SK-N-SH (cell line): ENCODE data around the gene MTFMT. TPM values are rescaled to one million over a fixed set of nuclear protein-coding genes. Genes with fewer than 3 reads are reported as not detected.

ENCODE experiments used
- CTCF ChIA-PET: fragments of 300-600, 350-600 bp; formaldehyde crosslinking; extraction: SDS; loops from one replicate; lab custom pipeline; 2021; lab: Yijun Ruan, JAX
- POLR2A ChIA-PET: fragments of 350-600 bp; sonication (Branson Sonifier 250); formaldehyde crosslinking; extraction: SDS; loops from one replicate; lab custom pipeline; 2020; ENCODE audit warnings: antibody characterized with exemption, inconsistent platforms; lab: Yijun Ruan, JAX
- DNase-seq: peaks from one replicate; pipeline ENCODE4 v3.0.0; 2012
- H2AFZ ChIP-seq: fragments of 200-600 bp; sonication (generic); 2 replicates; pipeline ENCODE4 v1.8.1; 2016; ENCODE audit warnings: antibody characterized with exemption, mild to moderate bottlenecking, low read depth
- H3F3A ChIP-seq: fragments of 200-600 bp; sonication (generic); replicated peaks from 2 replicates; pipeline ENCODE3; 2016; ENCODE audit warnings: antibody characterized with exemption, mild to moderate bottlenecking; ENCODE audit not compliant: insufficient read depth
- H3K27ac ChIP-seq, 2 experiments: fragments of 200-500 bp in 1 of 2; fragments of 200-600 bp in 1 of 2; sonication (Bioruptor generic) in 1 of 2; sonication (generic), shearing (Covaris generic) in 1 of 2; 2 replicates each; pipeline versions ENCODE4 v1.5.1 to v1.6.1; 2014 to 2016; ENCODE audit warnings: low read depth in 2 of 2, inconsistent platforms in 1 of 2, low read length in 1 of 2, mild to moderate bottlenecking in 1 of 2, mixed read lengths in 1 of 2
- H3K27me3 ChIP-seq: fragments of 200-600 bp; sonication (generic), shearing (Covaris generic); 2 replicates; pipeline ENCODE4 v1.6.1; 2016; ENCODE audit warnings: mixed run types; ENCODE audit not compliant: insufficient read depth
- H3K36me3 ChIP-seq, 2 experiments: fragments of 200-500 bp in 1 of 2; fragments of 200-600 bp in 1 of 2; sonication (Bioruptor generic) in 1 of 2; sonication (generic) in 1 of 2; replicated peaks in 1 of 2; 2 replicates each; pipeline versions ENCODE3 to v1.5.1; 2014 to 2016; ENCODE audit warnings: low read length in 1 of 2, mild to moderate bottlenecking in 1 of 2; ENCODE audit not compliant: insufficient read depth in 2 of 2, control insufficient read depth in 1 of 2
- H3K4me1 ChIP-seq, 2 experiments: fragments of 200-500 bp in 1 of 2; fragments of 200-600 bp in 1 of 2; sonication (Bioruptor generic) in 1 of 2; sonication (generic), shearing (Covaris generic) in 1 of 2; 2 replicates each; pipeline versions ENCODE4 v1.5.1 to v1.6.1; 2014 to 2016; ENCODE audit warnings: low read depth in 1 of 2, low read length in 1 of 2, mixed run types in 1 of 2; ENCODE audit not compliant: insufficient read depth in 2 of 2, control insufficient read depth in 1 of 2
- H3K4me2 ChIP-seq: fragments of 200-600 bp; sonication (generic), shearing (Covaris generic); 2 replicates; pipeline ENCODE4 v1.6.1; 2017; ENCODE audit warnings: mixed run types
- H3K4me3 ChIP-seq, 2 experiments: fragments of 200-500 bp in 1 of 2; fragments of 200-600 bp in 1 of 2; sonication (Bioruptor generic) in 1 of 2; sonication (generic), shearing (Covaris generic) in 1 of 2; 2 replicates each; pipeline versions ENCODE4 v1.5.1 to v1.8.1; 2014 to 2016; ENCODE audit warnings: low read depth in 2 of 2, inconsistent platforms in 1 of 2, low read length in 1 of 2, mild to moderate bottlenecking in 1 of 2, mixed read lengths in 1 of 2, moderate library complexity in 1 of 2
- H3K79me2 ChIP-seq: fragments of 200-600 bp; sonication (generic); 2 replicates; pipeline ENCODE4 v1.8.1; 2017; ENCODE audit warnings: mild to moderate bottlenecking; ENCODE audit not compliant: insufficient read depth
- H3K9ac ChIP-seq: fragments of 200-600 bp; sonication (generic); 2 replicates; pipeline ENCODE4 v1.6.1; 2017; ENCODE audit warnings: mixed run types
- H3K9me2 ChIP-seq: fragments of 200-600 bp; sonication (generic); 2 replicates; pipeline ENCODE4 v1.6.1; 2017; ENCODE audit warnings: mixed run types
- H3K9me3 ChIP-seq: fragments of 200-600 bp; sonication (generic); 2 replicates; pipeline ENCODE4 v1.6.1; 2017; ENCODE audit warnings: mixed run types, mild to moderate bottlenecking, moderate library complexity
- H4K20me1 ChIP-seq: fragments of 200-600 bp; sonication (generic); 2 replicates; pipeline ENCODE4 v1.6.1; 2017; ENCODE audit warnings: mild to moderate bottlenecking, mixed run types; ENCODE audit not compliant: insufficient read depth
- EP300 ChIP-seq, 2 experiments: IDR thresholded peaks; 2 replicates each; pipeline versions ENCODE4 v1.4.0 to v1.6.1; 2012; ENCODE audit warnings: borderline replicate concordance in 1 of 2, low read depth in 1 of 2, low read length in 1 of 2
- EZH2phosphoT487 ChIP-seq: fragments of 200-600 bp; sonication (generic); IDR thresholded peaks from 2 replicates; pipeline ENCODE4 v1.6.1; 2017; ENCODE audit warnings: low read depth, mixed run types, mild to moderate bottlenecking, antibody characterized with exemption, moderate library complexity, borderline replicate concordance
- FOSL2 ChIP-seq: IDR thresholded peaks from 2 replicates; pipeline ENCODE4 v1.4.0; 2012; ENCODE audit warnings: low read depth, mild to moderate bottlenecking, moderate library complexity, borderline replicate concordance
- FOXJ3 ChIP-seq: sonication (generic); formaldehyde crosslinking; IDR thresholded peaks from 2 replicates; pipeline ENCODE4 v1.5.1; 2020; ENCODE audit warnings: mild to moderate bottlenecking, missing genetic modification reagents
- GABPA ChIP-seq: IDR thresholded peaks from 2 replicates; pipeline ENCODE4 v1.4.0; 2012; ENCODE audit warnings: low read depth, mild to moderate bottlenecking
- JUND ChIP-seq: IDR thresholded peaks from 2 replicates; pipeline ENCODE4 v1.4.0; 2012
- MEF2A ChIP-seq: IDR thresholded peaks from 2 replicates; pipeline ENCODE4 v1.4.0; 2012; ENCODE audit warnings: low read depth, borderline replicate concordance
- MXI1 ChIP-seq: IDR thresholded peaks from 2 replicates; pipeline ENCODE4 v1.6.1; 2012; ENCODE audit warnings: mild to moderate bottlenecking, low read depth, low read length, improper control_type of control experiment
- NFIC ChIP-seq: IDR thresholded peaks from 2 replicates; pipeline ENCODE4 v1.4.0; 2012; ENCODE audit warnings: borderline replicate concordance
- NRF1 ChIP-seq: IDR thresholded peaks from 2 replicates; pipeline ENCODE4 v1.6.1; 2012; ENCODE audit warnings: low read depth, mild to moderate bottlenecking, low read length
- POLR2AphosphoS5 ChIP-seq: IDR thresholded peaks from 2 replicates; pipeline ENCODE4 v1.6.1; 2012; ENCODE audit warnings: low read depth, low read length
- RAD21 ChIP-seq: IDR thresholded peaks from 2 replicates; pipeline ENCODE4 v1.6.1; 2012; ENCODE audit warnings: mild to moderate bottlenecking, low read length
- RCOR1 ChIP-seq: fragments of 150-350 bp; IDR thresholded peaks from 2 replicates; pipeline ENCODE4 v1.6.1; 2017; ENCODE audit warnings: antibody characterized with exemption, low read length
- RFX5 ChIP-seq: IDR thresholded peaks from 2 replicates; pipeline ENCODE4 v1.6.1; 2012; ENCODE audit warnings: mild to moderate bottlenecking, improper control_type of control experiment, low read length
- RXRA ChIP-seq: IDR thresholded peaks from 2 replicates; pipeline ENCODE4 v1.4.0; 2012; ENCODE audit warnings: low read depth, mild to moderate bottlenecking, borderline replicate concordance
- SIN3A ChIP-seq: IDR thresholded peaks from 2 replicates; pipeline ENCODE4 v1.6.1; 2012; ENCODE audit warnings: low read depth, mild to moderate bottlenecking, low read length, moderate library complexity, borderline replicate concordance
- SMC3 ChIP-seq: IDR thresholded peaks from 2 replicates; pipeline ENCODE4 v1.6.1; 2012; ENCODE audit warnings: low read depth, low read length, improper control_type of control experiment
- YY1 ChIP-seq: IDR thresholded peaks from 2 replicates; pipeline ENCODE4 v1.4.0; 2012; ENCODE audit warnings: low read depth, mild to moderate bottlenecking
- WGBS: methylation state at CpG from one replicate; pipeline ENCODE4 v1.1.6; 2017; ENCODE audit warnings: low lambda C conversion rate; 5-methylcytosine and 5-hydroxymethylcytosine counted together
- polyA plus RNA-seq, 3 experiments: library from polyadenylated mRNA; depleted of rRNA; stranded (reverse); fragments of >200 nt; gene quantifications; 2 replicates each; pipeline ENCODE4 v1.2.3, GENCODE V29; 2012
- TF ChIP-seq, protein P1 (sequence below): fragments of 150-350 bp; IDR thresholded peaks from 2 replicates; pipeline ENCODE4 v1.6.1; 2016; ENCODE audit warnings: mild to moderate bottlenecking, low read depth, low read length
- TF ChIP-seq, protein P2 (sequence below): IDR thresholded peaks from 2 replicates; pipeline ENCODE4 v1.6.1; 2012; ENCODE audit warnings: mild to moderate bottlenecking, low read depth, low read length, moderate library complexity
- TF ChIP-seq, protein P3 (sequence below): fragments of 200-600 bp; sonication (generic); IDR thresholded peaks from 2 replicates; pipeline ENCODE4 v1.6.1; 2017; ENCODE audit warnings: antibody characterized with exemption, mild to moderate bottlenecking, moderate library complexity

MTFMT gene
- polyA plus RNA-seq, 1 of the 3 experiments (the other 2 are of a cell fraction) = 12.1 TPM

DNA sequence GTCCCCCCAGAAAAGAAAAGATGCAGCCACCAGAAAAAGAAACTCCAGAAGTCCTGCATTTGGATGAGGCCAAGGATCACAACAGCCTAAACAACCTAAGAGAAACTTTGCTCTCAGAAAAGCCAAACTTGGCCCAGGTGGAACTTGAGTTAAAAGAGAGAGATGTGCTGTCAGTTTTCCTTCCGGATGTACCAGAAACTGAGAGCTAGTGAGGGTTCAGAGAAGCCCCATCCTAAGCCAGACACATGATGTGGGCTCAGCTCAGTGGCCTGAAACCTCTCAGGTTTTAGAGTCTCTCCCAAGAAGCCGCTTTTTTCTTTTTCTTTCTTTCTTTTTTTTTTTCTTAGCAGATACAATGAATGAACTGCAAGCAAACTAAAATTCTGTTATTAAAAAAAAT, 23.5 kb upstream of the MTFMT start:
- Histone ChIP-seq H3K4me1 (peaks cover 0 to 10% of the 10 kb centered on the region in 2 experiments; a peak in 1 of 4 replicates), H3K79me2 (no peaks in the 10 kb centered on the region), H3F3A (no peaks in the 10 kb centered on the region), H3K9me2 (no peaks in the 10 kb centered on the region), H4K20me1 (no peaks in the 10 kb centered on the region), H3K27me3 (no peaks in the 10 kb centered on the region), H3K4me2 (no peak overlapping the region), H3K36me3 (no peaks in the 10 kb centered on the region), H3K4me3 (no peak overlapping the region), H3K9me3 (no peaks in the 10 kb centered on the region), H3K9ac (no peak overlapping the region), H2AFZ (no peak overlapping the region), H3K27ac (no peak overlapping the region)
- TF ChIP-seq MXI1 (no peak), EP300 (IDR thresholded peaks at IDR 0.05; ENCODE audit: borderline replicate concordance in 1 of 2, low read depth in 1 of 2, low read length in 1 of 2) (no peak), GABPA (no peak)
- ChIA-PET CTCF (interaction anchor here (0.8 to 9.3 kb wide), 8 partner anchors 12 to 349 kb away, joined by 3 to 109 read pairs (median 25); partner anchors contain the start of genes KBTBD13 and RASL12), POLR2A (no interaction called here)
- WGBS = 64% methylated on average over 2 of the region's 2 CpGs
- DNase-seq = no peak

DNA sequence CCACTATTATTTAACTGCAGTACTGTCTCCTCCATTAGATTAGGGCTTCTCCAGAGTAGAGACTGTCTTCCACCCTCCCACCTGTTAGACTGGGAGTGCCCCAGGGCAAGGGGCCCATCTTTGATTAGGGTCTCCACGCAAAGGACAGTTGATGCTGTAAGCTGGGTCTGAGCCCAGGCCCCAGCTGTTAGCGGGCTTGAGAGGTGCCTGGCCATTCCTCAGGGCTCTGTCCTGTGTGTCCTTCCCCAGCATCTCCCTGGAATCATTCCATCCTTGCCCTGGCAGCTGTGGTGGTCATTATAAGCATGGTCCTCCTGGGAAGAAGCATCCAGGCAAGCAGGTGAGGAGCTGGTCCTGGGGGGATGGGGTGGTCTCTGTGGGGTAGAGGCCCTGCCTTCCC, 21.8 kb upstream of the MTFMT start:
- no CpG with 5 or more reads among the region's 2 CpGs for WGBS
- no peak overlapping the region for H3K9ac ChIP-seq
- H3K27me3 ChIP-seq = no peaks in the 10 kb centered on the region
- TF ChIP-seq MEF2A (no peak), EZH2phosphoT487 (no peak), MXI1 (no peak), FOSL2 (no peak), FOXJ3 (no peak), RXRA (no peak), YY1 (no peak), RCOR1 (no peak), RAD21 (no peak), NRF1 (no peak), RFX5 (no peak), SIN3A (no peak), POLR2AphosphoS5 (no peak), SMC3 (no peak), JUND (no peak), NFIC (no peak)
- TF ChIP-seq, protein P1, sequence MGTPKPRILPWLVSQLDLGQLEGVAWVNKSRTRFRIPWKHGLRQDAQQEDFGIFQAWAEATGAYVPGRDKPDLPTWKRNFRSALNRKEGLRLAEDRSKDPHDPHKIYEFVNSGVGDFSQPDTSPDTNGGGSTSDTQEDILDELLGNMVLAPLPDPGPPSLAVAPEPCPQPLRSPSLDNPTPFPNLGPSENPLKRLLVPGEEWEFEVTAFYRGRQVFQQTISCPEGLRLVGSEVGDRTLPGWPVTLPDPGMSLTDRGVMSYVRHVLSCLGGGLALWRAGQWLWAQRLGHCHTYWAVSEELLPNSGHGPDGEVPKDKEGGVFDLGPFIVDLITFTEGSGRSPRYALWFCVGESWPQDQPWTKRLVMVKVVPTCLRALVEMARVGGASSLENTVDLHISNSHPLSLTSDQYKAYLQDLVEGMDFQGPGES = no peak
- TF ChIP-seq, protein P2, sequence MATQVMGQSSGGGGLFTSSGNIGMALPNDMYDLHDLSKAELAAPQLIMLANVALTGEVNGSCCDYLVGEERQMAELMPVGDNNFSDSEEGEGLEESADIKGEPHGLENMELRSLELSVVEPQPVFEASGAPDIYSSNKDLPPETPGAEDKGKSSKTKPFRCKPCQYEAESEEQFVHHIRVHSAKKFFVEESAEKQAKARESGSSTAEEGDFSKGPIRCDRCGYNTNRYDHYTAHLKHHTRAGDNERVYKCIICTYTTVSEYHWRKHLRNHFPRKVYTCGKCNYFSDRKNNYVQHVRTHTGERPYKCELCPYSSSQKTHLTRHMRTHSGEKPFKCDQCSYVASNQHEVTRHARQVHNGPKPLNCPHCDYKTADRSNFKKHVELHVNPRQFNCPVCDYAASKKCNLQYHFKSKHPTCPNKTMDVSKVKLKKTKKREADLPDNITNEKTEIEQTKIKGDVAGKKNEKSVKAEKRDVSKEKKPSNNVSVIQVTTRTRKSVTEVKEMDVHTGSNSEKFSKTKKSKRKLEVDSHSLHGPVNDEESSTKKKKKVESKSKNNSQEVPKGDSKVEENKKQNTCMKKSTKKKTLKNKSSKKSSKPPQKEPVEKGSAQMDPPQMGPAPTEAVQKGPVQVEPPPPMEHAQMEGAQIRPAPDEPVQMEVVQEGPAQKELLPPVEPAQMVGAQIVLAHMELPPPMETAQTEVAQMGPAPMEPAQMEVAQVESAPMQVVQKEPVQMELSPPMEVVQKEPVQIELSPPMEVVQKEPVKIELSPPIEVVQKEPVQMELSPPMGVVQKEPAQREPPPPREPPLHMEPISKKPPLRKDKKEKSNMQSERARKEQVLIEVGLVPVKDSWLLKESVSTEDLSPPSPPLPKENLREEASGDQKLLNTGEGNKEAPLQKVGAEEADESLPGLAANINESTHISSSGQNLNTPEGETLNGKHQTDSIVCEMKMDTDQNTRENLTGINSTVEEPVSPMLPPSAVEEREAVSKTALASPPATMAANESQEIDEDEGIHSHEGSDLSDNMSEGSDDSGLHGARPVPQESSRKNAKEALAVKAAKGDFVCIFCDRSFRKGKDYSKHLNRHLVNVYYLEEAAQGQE = no peak
- TF ChIP-seq, protein P3, sequence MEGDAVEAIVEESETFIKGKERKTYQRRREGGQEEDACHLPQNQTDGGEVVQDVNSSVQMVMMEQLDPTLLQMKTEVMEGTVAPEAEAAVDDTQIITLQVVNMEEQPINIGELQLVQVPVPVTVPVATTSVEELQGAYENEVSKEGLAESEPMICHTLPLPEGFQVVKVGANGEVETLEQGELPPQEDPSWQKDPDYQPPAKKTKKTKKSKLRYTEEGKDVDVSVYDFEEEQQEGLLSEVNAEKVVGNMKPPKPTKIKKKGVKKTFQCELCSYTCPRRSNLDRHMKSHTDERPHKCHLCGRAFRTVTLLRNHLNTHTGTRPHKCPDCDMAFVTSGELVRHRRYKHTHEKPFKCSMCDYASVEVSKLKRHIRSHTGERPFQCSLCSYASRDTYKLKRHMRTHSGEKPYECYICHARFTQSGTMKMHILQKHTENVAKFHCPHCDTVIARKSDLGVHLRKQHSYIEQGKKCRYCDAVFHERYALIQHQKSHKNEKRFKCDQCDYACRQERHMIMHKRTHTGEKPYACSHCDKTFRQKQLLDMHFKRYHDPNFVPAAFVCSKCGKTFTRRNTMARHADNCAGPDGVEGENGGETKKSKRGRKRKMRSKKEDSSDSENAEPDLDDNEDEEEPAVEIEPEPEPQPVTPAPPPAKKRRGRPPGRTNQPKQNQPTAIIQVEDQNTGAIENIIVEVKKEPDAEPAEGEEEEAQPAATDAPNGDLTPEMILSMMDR = no peak
- DNase-seq = no peak
- H3K9me3 ChIP-seq = no peaks in the 10 kb centered on the region
- ChIA-PET CTCF (interaction anchor here (0.6 to 9.3 kb wide), 8 partner anchors 14 to 321 kb away, joined by 3 to 109 read pairs (median 8); partner anchors contain the start of gene RASL12), POLR2A (no interaction called here)
- no peak overlapping the region for H3K4me3 ChIP-seq
- H3K4me2 ChIP-seq = no peak overlapping the region
- H3F3A ChIP-seq = no peaks in the 10 kb centered on the region
- peaks cover 0 to 10% of the 10 kb centered on the region in 2 experiments; a peak in 1 of 4 replicates for H3K4me1 ChIP-seq
- H3K9me2 ChIP-seq = no peaks in the 10 kb centered on the region
- H3K79me2 ChIP-seq = no peaks in the 10 kb centered on the region
- no peak overlapping the region for H2AFZ ChIP-seq
- no peak overlapping the region for H3K27ac ChIP-seq
- no peaks in the 10 kb centered on the region for H3K36me3 ChIP-seq
- no peaks in the 10 kb centered on the region for H4K20me1 ChIP-seq
